Nephron progenitor cell (in vitro differentiated cells): Measurements from ENCODE around the gene TTC29.
"Not testable (repeated sequence)": the region's sequence is repeated elsewhere in the genome, so short reads cannot be mapped to it uniquely, and the experiment has no call there.

Experiments
- DNase-seq: peaks from one replicate; pipeline ENCODE4 v3.0.0; 2021
- H3K27ac Mint-ChIP-seq: 2 replicates; pipeline ENCODE4 v1.8.0; 2021; ENCODE audit warnings: mild to moderate bottlenecking, moderate library complexity, mixed read lengths
- H3K27me3 Mint-ChIP-seq: 2 replicates; pipeline ENCODE4 v1.8.0; 2021; ENCODE audit warnings: mild to moderate bottlenecking, low read depth, mixed read lengths; ENCODE audit not compliant: poor library complexity
- H3K36me3 Mint-ChIP-seq: 2 replicates; pipeline ENCODE4 v1.8.0; 2021; ENCODE audit warnings: low read depth, mixed read lengths
- H3K4me1 Mint-ChIP-seq: 2 replicates; pipeline ENCODE4 v1.8.0; 2021; ENCODE audit warnings: mixed read lengths
- H3K4me3 Mint-ChIP-seq: 2 replicates; pipeline ENCODE4 v1.8.0; 2021; ENCODE audit warnings: mild to moderate bottlenecking, moderate library complexity, mixed read lengths
- H3K9me3 Mint-ChIP-seq: 2 replicates; pipeline ENCODE4 v1.8.0; 2021; ENCODE audit warnings: mild to moderate bottlenecking, moderate library complexity, mixed read lengths
- TF ChIP-seq, protein P1 (sequence below): fragments of 200-600 bp; sonication (generic); IDR thresholded peaks from 2 replicates; pipeline ENCODE4 v1.5.0; 2021; ENCODE audit warnings: antibody characterized with exemption

The TTC29 gene

DNA sequence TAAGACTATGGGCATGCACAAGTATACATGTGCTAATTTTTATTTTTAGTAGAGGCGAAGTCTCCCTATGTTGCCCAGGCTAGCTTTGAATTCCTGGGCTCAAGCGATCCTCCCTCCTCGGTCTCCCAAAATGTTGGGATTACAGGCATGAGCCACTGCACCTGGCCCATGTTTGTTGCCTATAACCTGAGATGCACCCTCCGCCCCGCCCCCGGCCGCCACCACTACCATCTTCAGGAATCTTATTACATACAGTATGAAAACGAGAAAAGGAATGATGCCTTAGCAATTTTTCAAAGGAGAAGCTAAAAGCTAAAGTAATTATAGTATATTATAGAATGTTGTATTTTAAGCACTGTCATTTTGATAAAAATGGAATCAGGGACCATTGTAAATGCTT is 245.8 kb downstream of the TTC29 start:
- Mint-ChIP-seq H3K36me3 (no peaks in the 10 kb centered on the region), H3K4me3 (no peak overlapping the region), H3K27ac (no peak overlapping the region), H3K27me3 (peaks cover 3% of the 10 kb centered on the region), H3K9me3 (no peaks in the 10 kb centered on the region), H3K4me1 (no peaks in the 10 kb centered on the region)
- no peak for DNase-seq
- TF ChIP-seq, protein P1, sequence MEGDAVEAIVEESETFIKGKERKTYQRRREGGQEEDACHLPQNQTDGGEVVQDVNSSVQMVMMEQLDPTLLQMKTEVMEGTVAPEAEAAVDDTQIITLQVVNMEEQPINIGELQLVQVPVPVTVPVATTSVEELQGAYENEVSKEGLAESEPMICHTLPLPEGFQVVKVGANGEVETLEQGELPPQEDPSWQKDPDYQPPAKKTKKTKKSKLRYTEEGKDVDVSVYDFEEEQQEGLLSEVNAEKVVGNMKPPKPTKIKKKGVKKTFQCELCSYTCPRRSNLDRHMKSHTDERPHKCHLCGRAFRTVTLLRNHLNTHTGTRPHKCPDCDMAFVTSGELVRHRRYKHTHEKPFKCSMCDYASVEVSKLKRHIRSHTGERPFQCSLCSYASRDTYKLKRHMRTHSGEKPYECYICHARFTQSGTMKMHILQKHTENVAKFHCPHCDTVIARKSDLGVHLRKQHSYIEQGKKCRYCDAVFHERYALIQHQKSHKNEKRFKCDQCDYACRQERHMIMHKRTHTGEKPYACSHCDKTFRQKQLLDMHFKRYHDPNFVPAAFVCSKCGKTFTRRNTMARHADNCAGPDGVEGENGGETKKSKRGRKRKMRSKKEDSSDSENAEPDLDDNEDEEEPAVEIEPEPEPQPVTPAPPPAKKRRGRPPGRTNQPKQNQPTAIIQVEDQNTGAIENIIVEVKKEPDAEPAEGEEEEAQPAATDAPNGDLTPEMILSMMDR = no peak

DNA sequence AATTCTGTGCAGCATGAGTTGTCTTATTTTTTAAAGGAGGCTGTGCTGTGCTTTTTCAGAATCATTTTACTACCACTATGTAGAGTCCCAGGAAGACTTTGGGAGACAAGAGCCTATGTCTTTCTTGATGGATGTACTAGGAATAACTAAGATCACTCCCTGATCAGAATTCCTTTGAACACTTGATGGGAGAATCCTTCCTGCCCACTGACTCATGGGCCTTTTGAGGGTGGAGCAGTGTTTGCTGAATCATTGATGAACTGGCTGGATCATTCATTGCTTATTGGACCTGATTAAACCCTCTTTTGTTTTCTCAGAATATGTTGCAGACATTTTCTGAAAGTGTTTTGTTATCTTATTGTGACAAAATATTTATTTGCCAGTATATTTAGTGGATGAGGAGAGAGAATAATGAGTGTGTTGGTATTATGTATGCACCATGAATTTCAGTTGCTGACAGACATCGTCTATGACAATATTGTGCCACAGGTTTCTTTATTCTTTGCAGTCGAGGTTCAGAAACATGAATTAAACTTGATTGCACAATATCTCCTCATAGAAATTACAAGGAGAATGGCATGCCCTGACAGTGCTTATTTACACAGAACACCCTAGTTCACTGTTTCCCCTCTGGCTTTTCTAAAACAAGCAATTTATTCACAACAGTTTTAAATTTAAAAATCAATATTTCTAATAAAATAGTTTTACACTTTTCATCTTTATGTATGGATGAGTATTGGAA is 270.7 kb downstream of the TTC29 start:
- H3K9me3 Mint-ChIP-seq = peaks cover 21% of the 10 kb centered on the region
- H3K4me3 Mint-ChIP-seq = no peak overlapping the region
- H3K4me1 Mint-ChIP-seq = peaks cover 5% of the 10 kb centered on the region
- no peak overlapping the region for H3K27ac Mint-ChIP-seq
- TF ChIP-seq, protein P1 = no peak
- DNase-seq = no peak
- H3K27me3 Mint-ChIP-seq = peaks cover 21% of the 10 kb centered on the region
- H3K36me3 Mint-ChIP-seq = no peaks in the 10 kb centered on the region

- not testable (repeated sequence) for H3K36me3 Mint-ChIP-seq, H3K27ac Mint-ChIP-seq, H3K4me1 Mint-ChIP-seq, DNase-seq, H3K4me3 Mint-ChIP-seq
- Mint-ChIP-seq H3K9me3 (peaks cover 19% of the 10 kb centered on the region), H3K27me3 (peaks cover 11% of the 10 kb centered on the region)
These were observed 281.7 kb downstream of the TTC29 start for GRCh38 chr4:146663968-146664311.

GRCh38 chr4:146661367-146661766 is 284.3 kb downstream of the TTC29 start:
- Mint-ChIP-seq H3K27me3 (peaks cover 36% of the 10 kb centered on the region), H3K27ac (no peak overlapping the region), H3K4me3 (no peak overlapping the region), H3K4me1 (no peaks in the 10 kb centered on the region), H3K36me3 (peaks cover 4% of the 10 kb centered on the region), H3K9me3 (peaks cover 19% of the 10 kb centered on the region)
- TF ChIP-seq, protein P1 = no peak
- DNase-seq = no peak
